GM12865 (cell line): ENCODE results near the gene ACOX1.

Source experiments
- DNase-seq: peaks from one replicate; pipeline ENCODE4 v3.0.0; 2010; ENCODE audit warnings: low read depth
- H3K4me3 ChIP-seq: 2 replicates; pipeline ENCODE4 v1.5.1; 2011; ENCODE audit warnings: mild to moderate bottlenecking, low read depth, low read length, control low read depth
- CTCF ChIP-seq: IDR thresholded peaks from 2 replicates; pipeline ENCODE4 v1.5.1; 2011; ENCODE audit warnings: low read length, control low read depth, low read depth, inconsistent platforms; ENCODE audit not compliant: insufficient read depth; ENCODE audit errors: missing control alignments

Gene ACOX1

GRCh38 chr17:75906143-75906884, 72.7 kb downstream of the ACOX1 start:
- no peak for DNase-seq
- no peak overlapping the region for H3K4me3 ChIP-seq
- TF ChIP-seq CTCF, result no peak

GRCh38 chr17:75904749-75905521, 74.0 kb downstream of the ACOX1 start, which contains the start of gene MRPL38:
Gene MRPL38 (minus strand): TSS chr17:75904884. CDS start chr17:75904875, 9 bp downstream.
- TF ChIP-seq CTCF, result peak; percentile 90
- peak within 1 kb of the TSS; percentile 97 for H3K4me3 ChIP-seq
- DNase-seq, result peak; percentile 99

- no peak for TF ChIP-seq CTCF
- DNase-seq, result no peak
- no peak overlapping the region for H3K4me3 ChIP-seq
Observed at GRCh38 chr17:75902406-75902805, 76.6 kb downstream of the ACOX1 start.

- no peak for DNase-seq
- H3K4me3 ChIP-seq, result no peak overlapping the region
- no peak for TF ChIP-seq CTCF
Observed at GRCh38 chr17:75901727-75902126, 77.2 kb downstream of the ACOX1 start.

- no peak for TF ChIP-seq CTCF
- no peak for DNase-seq
- H3K4me3 ChIP-seq, result no peak overlapping the region
Observed at GRCh38 chr17:75900691-75901533, 78.1 kb downstream of the ACOX1 start.

- DNase-seq, result no peak
- TF ChIP-seq CTCF, result no peak
- no peak overlapping the region for H3K4me3 ChIP-seq
Observed at GRCh38 chr17:75899767-75900468, 79.0 kb downstream of the ACOX1 start.
